ENCODE results near the gene FIG4.
"Not testable (repeated sequence)": the region's sequence is repeated elsewhere in the genome, so short reads cannot be mapped to it uniquely, and the experiment has no call there.

Gene FIG4
- 17.1 to 58.4 (median 22.7) reads per million in 9 experiments for total RNA-seq

DNA sequence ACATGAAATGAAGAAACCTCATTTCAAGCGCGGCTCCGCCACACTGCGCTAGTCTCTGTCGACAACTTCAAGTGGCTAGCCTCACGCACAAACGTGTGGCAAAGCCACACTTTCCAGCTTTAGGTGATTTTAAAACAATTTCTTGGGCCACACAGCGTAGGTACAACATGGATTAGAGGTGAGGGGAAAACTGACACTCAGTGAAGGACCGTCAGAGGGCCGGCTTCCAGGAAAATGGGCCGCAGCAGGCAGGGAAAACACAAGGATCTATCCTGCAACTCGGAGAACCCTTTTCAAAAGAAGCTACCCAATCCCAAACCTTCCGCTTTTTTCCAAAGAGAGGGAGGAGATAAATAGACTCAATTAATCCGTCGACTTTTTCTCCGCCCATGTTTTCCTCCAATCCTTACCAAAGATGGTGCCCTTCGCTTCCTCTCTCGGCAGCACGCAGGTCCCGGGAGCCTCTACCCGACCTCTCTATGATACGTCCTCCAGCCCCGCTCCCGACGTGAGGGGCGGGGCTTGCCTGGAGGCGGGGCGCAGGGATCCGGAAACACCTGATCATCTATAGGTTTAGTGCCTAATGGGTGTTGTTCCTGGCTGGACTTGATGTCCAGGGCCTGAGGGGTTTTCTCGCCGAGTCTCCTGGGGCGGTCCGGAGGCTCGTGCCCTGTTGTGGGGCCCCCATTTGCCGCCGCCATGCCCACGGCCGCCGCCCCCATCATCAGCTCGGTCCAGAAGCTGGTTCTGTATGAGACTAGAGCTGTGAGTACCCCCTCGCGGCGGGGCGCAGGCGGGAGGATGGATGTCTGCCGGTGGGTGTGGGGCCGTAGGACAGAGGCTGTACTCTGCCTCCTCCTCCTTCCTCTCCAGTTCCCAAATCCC lies at the start of gene FIG4, which contains the start of gene AK9:
Gene FIG4 (plus strand): TSS at position 560 of the 885 bp plus-strand sequence. CDS start 140 bp downstream, at position 700.
Gene AK9 (minus strand): TSS at position 466 of the 885 bp plus-strand sequence. CDS start 15,457 bp downstream, outside the sequence.
- Mint-ChIP-seq H3K36me3 (ENCODE audit: insufficient read depth) (peaks cover 3% of the 10 kb centered on the region), H3K27ac (peak within 1 kb of the TSS; percentile 85 to 87), H3K4me1 (ENCODE audit: low read depth in 2 of 2) (peaks cover 17 to 25% of the 10 kb centered on the region in 2 donors), H3K9me3 (no peaks in the 10 kb centered on the region), H3K4me3 (peak within 1 kb of the TSS; percentile 85 to 86), H3K27me3 (no peaks in the 10 kb centered on the region)
- ATAC-seq (replicated peaks) (peak; percentile 95), DNase-seq (peak; percentile 78 to 82 (median 79))

DNA sequence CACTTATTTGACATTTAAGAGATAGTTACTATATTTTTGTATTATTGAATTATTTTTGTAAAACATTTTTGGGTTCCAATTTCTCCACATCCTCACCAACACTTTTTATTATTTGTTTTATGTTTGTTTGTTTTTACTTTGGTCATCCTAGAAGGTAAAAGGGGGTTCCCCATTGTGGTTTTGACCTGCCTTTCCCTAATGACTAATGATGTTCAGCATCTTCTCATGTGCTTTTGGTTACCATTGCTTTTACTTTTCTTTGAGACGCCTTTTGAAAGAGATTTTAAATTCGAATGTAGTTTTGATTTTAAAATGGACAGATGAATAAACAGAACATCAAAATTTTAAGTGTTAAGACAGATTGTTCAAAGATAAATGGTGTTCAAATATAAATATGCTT lies 47.0 kb upstream of the FIG4 start:
- no peaks in the 10 kb centered on the region for H3K9me3 Mint-ChIP-seq
- H3K36me3 Mint-ChIP-seq (ENCODE audit: insufficient read depth), result peaks cover 3% of the 10 kb centered on the region
- H3K27ac Mint-ChIP-seq, result no peak overlapping the region
- no peak overlapping the region for H3K4me3 Mint-ChIP-seq
- no peaks in the 10 kb centered on the region for H3K4me1 Mint-ChIP-seq (ENCODE audit: low read depth in 2 of 2)
- DNase-seq (no peak), ATAC-seq (replicated peaks) (no peak)
- no peaks in the 10 kb centered on the region for H3K27me3 Mint-ChIP-seq

DNA sequence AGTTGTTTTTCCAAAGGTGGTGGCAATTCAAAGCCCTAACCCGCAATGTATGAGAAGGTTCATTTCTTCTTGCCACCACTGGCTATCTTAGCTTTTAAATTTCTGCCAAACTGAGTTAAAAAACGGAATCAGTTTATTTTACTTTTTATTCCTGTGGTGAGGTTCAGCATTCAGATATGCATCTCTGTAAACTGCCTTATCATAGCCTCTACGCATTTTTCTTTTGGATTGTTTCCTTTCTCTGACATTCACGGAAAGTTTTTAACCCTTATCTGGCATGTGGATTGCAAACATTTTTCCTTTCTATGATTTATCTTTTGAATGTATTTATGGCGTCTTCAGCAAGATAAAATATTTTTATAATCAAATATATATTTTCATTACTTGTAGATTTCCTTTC lies 37.8 kb upstream of the FIG4 start:
- ATAC-seq (replicated peaks) (no peak), DNase-seq (no peak)
- no peaks in the 10 kb centered on the region for H3K36me3 Mint-ChIP-seq (ENCODE audit: insufficient read depth)
- H3K4me3 Mint-ChIP-seq, result no peak overlapping the region
- H3K27ac Mint-ChIP-seq, result no peak overlapping the region
- no peaks in the 10 kb centered on the region for H3K27me3 Mint-ChIP-seq
- no peaks in the 10 kb centered on the region for H3K4me1 Mint-ChIP-seq (ENCODE audit: low read depth in 2 of 2)
- H3K9me3 Mint-ChIP-seq, result no peaks in the 10 kb centered on the region

DNA sequence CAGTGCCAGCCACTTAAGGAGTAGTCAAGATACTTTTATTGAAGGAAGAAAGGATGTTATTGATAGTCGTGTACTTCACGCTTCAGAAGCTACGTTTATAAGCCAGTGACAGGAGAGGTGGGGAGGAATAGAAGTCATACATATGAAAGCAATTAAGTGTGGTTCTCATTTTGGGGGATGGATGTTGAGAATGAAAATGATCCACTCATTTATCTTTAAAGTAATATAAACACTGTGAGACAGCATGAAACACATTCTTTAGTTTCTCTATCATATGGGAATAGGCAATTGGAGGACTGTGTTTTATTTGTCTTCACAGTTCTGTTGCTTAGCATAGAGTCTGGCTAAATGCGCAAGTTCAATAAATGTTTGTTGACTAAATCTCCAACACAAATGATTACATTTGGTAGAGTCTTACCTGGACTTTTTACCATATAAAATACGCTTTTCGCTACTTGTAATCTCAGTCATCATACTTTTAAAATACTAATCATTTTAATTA lies 35.3 kb upstream of the FIG4 start:
- DNase-seq (no peak), ATAC-seq (replicated peaks) (no peak)
- Mint-ChIP-seq H3K4me3 (no peak overlapping the region), H3K27me3 (no peaks in the 10 kb centered on the region), H3K36me3 (ENCODE audit: insufficient read depth) (no peaks in the 10 kb centered on the region), H3K27ac (no peak overlapping the region), H3K4me1 (ENCODE audit: low read depth in 2 of 2) (no peaks in the 10 kb centered on the region), H3K9me3 (no peaks in the 10 kb centered on the region)

DNA sequence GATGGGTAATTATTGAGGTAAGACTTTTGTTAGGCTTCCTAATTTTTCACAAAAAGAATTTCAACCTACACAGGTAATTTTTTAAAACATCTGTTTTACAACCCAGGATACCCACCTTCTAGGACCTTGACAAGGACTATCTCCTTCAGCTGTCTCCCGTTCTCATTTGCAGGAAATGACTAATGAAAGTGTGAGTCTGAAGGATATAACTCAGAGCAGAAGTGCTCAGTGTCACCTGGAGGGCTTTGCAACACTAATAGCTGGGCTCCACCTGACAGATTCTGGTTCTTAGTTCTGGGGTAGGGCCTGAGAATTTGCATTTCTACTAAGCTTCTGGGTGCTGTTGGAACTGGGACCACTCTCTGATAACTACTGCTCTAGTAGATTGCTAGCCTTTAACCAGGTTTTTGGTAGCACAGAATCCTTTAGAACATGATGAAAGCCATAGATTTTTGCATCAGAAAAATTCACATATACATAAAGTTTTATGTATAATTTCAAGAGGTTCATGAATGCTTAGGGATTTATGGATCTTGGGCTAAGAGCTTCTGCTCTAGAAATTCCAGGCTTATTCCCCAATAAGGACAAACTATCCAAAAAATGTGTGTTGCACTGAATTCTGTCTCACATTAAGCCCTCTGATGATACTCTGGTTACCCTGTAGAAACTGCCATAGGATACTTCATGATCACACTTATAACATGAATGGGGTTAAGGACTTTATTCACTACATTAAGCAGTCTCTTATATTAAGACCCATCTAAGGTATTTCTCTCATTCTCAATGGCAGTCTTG lies 30.4 kb upstream of the FIG4 start:
- no peaks in the 10 kb centered on the region for H3K27me3 Mint-ChIP-seq
- no peak overlapping the region for H3K4me3 Mint-ChIP-seq
- H3K36me3 Mint-ChIP-seq (ENCODE audit: insufficient read depth), result no peaks in the 10 kb centered on the region
- H3K27ac Mint-ChIP-seq, result peak overlapping the region in 1 of 2 donors; percentile 10
- H3K4me1 Mint-ChIP-seq (ENCODE audit: low read depth in 2 of 2), result no peaks in the 10 kb centered on the region
- ATAC-seq (replicated peaks) (no peak), DNase-seq (no peak)
- no peaks in the 10 kb centered on the region for H3K9me3 Mint-ChIP-seq

DNA sequence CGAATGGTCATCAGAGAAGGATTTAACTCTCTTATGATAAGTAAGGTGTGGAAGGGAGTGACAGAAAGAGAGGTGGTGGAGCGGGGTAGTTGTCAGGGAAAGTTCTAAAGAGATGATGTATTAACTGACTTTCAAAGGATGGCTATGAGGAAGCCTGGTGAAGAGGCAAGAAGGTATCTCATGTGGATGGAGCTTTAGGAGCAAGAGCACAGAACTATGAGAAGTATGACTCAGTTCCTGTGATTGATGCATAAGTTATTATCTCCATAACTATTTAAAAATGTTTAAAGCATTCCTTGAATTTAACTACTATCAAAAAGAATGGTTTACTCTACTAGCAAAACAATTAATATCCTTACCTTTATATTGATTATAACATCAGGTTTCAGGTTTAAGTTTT lies 28.9 kb upstream of the FIG4 start:
- H3K36me3 Mint-ChIP-seq (ENCODE audit: insufficient read depth), result no peaks in the 10 kb centered on the region
- ATAC-seq (replicated peaks) (no peak), DNase-seq (no peak)
- no peaks in the 10 kb centered on the region for H3K27me3 Mint-ChIP-seq
- H3K4me3 Mint-ChIP-seq, result no peak overlapping the region
- H3K4me1 Mint-ChIP-seq (ENCODE audit: low read depth in 2 of 2), result no peaks in the 10 kb centered on the region
- H3K27ac Mint-ChIP-seq, result peak overlapping the region in 1 of 2 donors; percentile 9
- no peaks in the 10 kb centered on the region for H3K9me3 Mint-ChIP-seq

DNA sequence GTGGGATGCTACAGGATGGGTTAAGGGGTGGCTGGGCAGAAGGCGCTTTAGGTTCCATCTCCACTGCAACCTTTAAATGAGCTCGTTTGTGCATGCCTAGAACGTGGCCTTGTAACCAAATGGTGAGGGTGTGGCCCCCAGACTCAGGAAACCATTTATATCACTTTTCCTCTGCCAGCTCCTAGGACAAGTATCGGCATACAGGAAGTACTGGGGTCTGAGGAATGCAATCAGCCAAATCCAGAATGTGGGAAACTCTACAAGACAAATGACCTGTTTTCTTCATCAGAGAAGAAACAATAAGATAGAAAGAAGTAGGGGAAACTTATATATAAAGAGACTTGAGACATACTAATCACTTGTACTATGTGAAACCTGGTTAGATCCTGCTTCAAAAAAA lies 21.3 kb upstream of the FIG4 start:
- H3K36me3 Mint-ChIP-seq (ENCODE audit: insufficient read depth), result peaks cover 4% of the 10 kb centered on the region
- H3K9me3 Mint-ChIP-seq, result no peaks in the 10 kb centered on the region
- H3K27ac Mint-ChIP-seq, result no peak overlapping the region
- H3K4me3 Mint-ChIP-seq, result no peak overlapping the region
- DNase-seq (no peak), ATAC-seq (replicated peaks) (no peak)
- no peaks in the 10 kb centered on the region for H3K4me1 Mint-ChIP-seq (ENCODE audit: low read depth in 2 of 2)
- no peaks in the 10 kb centered on the region for H3K27me3 Mint-ChIP-seq

DNA sequence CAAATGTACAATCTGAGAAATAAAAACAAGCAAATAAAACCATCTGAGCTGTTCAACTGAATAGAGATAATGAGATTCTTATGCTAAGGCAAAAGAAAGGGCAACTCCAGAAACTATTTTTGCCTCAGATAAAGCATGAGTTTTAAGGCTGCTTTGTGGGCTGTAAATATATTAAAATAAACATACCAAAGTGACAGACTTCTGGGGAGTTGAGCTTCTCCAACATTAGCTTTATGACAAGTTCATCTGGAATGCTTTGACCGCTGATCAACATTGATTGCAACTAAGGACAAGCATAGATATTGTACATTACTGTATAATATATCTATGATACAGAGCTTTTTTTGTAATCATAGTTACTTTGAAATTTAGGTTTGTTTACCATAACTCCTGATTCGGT lies 19.4 kb upstream of the FIG4 start:
- Mint-ChIP-seq H3K4me3 (no peak overlapping the region), H3K27ac (no peak overlapping the region), H3K4me1 (ENCODE audit: low read depth in 2 of 2) (no peaks in the 10 kb centered on the region), H3K36me3 (ENCODE audit: insufficient read depth) (peaks cover 4% of the 10 kb centered on the region), H3K9me3 (peaks cover 0 to 3% of the 10 kb centered on the region in 2 donors), H3K27me3 (no peaks in the 10 kb centered on the region)
- ATAC-seq (replicated peaks) (no peak), DNase-seq (no peak)

DNA sequence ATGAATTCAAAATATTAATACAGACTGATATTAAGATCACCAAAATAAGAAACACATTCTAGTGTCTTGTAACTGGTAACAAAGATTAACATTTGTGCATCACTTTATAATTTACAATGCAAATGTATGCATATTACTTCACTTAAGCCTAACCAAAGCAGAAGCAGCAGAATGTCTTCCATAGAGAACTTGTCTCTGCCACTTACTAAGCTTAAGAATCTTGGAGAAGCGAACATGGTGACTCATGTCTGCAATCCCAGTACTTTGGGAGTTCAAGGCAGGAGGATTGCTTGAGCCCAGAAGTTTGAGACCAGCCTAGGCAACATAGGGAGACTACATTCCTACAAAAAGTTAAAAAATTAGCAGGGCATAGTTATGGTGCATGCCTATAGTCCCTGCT lies 18.9 kb upstream of the FIG4 start:
- Mint-ChIP-seq H3K4me1 (ENCODE audit: low read depth in 2 of 2) (no peaks in the 10 kb centered on the region), H3K9me3 (peaks cover 0 to 6% of the 10 kb centered on the region in 2 donors), H3K4me3 (no peak overlapping the region), H3K36me3 (ENCODE audit: insufficient read depth) (peaks cover 4% of the 10 kb centered on the region), H3K27ac (no peak overlapping the region), H3K27me3 (no peaks in the 10 kb centered on the region)
- DNase-seq (no peak), ATAC-seq (replicated peaks) (no peak)

DNA sequence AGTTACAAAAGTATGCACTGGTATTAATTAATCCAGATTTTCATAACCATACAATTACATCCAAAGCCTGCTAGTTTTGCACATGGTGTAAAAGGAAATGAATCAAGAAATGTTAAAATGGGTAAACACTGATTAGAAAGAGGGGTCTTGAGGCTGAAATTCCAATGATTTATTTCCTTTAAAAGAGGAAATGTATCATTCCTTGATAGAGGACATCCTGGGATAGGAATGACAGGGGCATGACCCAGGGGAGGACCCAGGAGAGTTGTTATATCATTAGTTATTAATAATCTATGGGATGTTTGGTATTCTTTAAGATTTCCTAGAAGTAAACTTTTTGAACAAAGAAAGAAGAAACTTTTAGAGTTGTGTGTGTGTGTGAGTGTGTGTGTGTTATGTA lies 18.3 kb upstream of the FIG4 start:
- Mint-ChIP-seq H3K9me3 (peaks cover 0 to 6% of the 10 kb centered on the region in 2 donors), H3K36me3 (ENCODE audit: insufficient read depth) (peaks cover 4% of the 10 kb centered on the region), H3K4me3 (no peak overlapping the region), H3K4me1 (ENCODE audit: low read depth in 2 of 2) (no peaks in the 10 kb centered on the region), H3K27ac (no peak overlapping the region), H3K27me3 (no peaks in the 10 kb centered on the region)
- ATAC-seq (replicated peaks) (no peak), DNase-seq (no peak)

DNA sequence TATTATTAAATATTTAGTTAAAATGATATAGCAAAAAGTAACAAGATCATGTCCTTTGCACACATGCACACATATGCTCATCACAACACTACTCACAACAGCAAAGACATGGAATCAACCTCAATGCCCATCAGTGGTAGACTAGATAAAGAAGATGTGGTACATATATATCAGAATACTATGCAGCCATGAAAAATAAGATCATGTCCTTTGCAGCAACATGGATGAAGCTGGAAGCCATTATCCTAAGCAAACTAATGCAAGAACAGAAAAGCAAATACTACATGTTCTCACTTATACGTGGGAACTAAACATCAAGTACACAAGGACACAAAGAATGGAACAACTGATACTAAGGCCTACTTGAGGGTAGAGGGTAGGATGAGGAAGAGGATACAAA lies 14.4 kb upstream of the FIG4 start:
- H3K27me3 Mint-ChIP-seq, result peaks cover 0 to 4% of the 10 kb centered on the region in 2 donors
- H3K4me1 Mint-ChIP-seq (ENCODE audit: low read depth in 2 of 2), result peaks cover 3% of the 10 kb centered on the region in 2 donors
- peaks cover 0 to 6% of the 10 kb centered on the region in 2 donors for H3K9me3 Mint-ChIP-seq
- H3K36me3 Mint-ChIP-seq (ENCODE audit: insufficient read depth), result no peaks in the 10 kb centered on the region
- H3K4me3 Mint-ChIP-seq, result no peak overlapping the region
- no peak for ATAC-seq (replicated peaks)
- H3K27ac Mint-ChIP-seq, result no peak overlapping the region
- DNase-seq, result no peak

DNA sequence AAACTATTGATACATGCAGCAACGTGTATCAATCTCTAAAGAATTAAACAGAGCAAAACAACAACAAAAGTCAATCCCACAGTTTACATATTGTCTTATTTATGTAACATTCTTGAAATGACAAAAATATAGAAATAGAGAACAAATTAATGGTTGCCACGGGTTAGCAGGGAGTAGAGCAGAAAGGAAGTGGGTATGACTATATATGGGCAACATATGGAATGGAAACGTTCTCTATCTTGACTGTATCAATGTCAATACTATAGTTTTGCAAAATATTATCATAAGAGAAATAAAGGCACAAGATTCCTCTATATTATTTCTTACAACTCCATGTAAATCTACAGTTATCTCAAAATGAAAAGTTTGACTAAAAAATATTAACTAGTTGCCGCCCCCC lies 12.9 kb upstream of the FIG4 start:
- DNase-seq (no peak), ATAC-seq (replicated peaks) (no peak)
- Mint-ChIP-seq H3K27me3 (peaks cover 0 to 9% of the 10 kb centered on the region in 2 donors), H3K36me3 (ENCODE audit: insufficient read depth) (no peaks in the 10 kb centered on the region), H3K4me1 (ENCODE audit: low read depth in 2 of 2) (peaks cover 7 to 8% of the 10 kb centered on the region in 2 donors), H3K4me3 (no peak overlapping the region), H3K9me3 (peaks cover 0 to 6% of the 10 kb centered on the region in 2 donors), H3K27ac (no peak overlapping the region)

DNA sequence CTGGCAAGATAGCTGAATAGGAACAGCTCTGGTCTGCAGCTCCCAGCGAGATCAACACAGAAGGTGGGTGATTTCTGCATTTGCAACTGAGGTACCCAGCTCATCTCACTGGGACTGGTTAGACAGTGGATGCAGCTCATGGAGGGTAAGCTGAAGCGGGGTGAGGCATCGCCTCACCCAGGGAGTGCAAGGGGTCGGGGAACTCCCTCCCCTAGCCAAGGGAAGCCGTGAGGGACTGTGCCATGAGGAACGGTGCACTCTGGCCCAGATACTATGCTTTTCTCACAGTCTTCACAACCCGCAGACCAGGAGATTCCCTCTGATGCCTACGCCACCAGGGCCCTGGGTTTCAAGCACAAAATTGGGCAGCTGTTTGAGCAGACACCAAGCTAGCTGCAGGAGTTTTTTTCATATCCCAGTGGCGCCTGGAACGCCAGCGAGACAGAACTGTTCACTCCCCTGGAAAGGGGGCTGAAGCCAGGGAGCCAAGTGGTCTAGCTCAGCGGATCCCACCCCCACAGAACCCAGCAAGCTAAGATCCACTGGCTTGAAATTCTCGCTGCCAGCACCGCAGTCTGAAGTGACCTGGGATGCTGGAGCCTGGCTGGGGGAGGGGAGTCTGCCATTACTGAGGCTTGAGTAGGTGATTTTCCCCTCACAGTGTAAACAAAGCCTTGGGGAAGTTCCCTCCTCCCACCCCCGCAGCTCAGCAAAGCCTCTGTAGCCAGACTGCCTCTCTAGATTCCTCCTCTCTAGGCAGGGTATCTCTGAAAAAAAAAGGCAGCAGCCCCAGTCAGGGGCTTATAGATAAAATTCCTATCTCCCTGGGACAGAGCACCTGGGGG lies 12.2 kb upstream of the FIG4 start:
- DNase-seq; H3K27ac Mint-ChIP-seq; H3K4me3 Mint-ChIP-seq; H3K9me3 Mint-ChIP-seq; ATAC-seq (replicated peaks); H3K36me3 Mint-ChIP-seq (ENCODE audit: insufficient read depth); H3K27me3 Mint-ChIP-seq: not testable (repeated sequence)
- peaks cover 7 to 10% of the 10 kb centered on the region in 2 donors for H3K4me1 Mint-ChIP-seq (ENCODE audit: low read depth in 2 of 2)

Measured in effector memory CD8-positive, alpha-beta T cell (primary cell).